GM21576 (cell line): ENCODE results near the gene ALG12.

ENCODE experiments used
- ATAC-seq: cut with Tn5 transposase; IDR thresholded peaks from one replicate; pipeline ENCODE4 v1.9.1; 2021; ENCODE audit warnings: mild to moderate bottlenecking, moderate library complexity; ENCODE audit not compliant: unreplicated experiment

The ALG12 gene

DNA sequence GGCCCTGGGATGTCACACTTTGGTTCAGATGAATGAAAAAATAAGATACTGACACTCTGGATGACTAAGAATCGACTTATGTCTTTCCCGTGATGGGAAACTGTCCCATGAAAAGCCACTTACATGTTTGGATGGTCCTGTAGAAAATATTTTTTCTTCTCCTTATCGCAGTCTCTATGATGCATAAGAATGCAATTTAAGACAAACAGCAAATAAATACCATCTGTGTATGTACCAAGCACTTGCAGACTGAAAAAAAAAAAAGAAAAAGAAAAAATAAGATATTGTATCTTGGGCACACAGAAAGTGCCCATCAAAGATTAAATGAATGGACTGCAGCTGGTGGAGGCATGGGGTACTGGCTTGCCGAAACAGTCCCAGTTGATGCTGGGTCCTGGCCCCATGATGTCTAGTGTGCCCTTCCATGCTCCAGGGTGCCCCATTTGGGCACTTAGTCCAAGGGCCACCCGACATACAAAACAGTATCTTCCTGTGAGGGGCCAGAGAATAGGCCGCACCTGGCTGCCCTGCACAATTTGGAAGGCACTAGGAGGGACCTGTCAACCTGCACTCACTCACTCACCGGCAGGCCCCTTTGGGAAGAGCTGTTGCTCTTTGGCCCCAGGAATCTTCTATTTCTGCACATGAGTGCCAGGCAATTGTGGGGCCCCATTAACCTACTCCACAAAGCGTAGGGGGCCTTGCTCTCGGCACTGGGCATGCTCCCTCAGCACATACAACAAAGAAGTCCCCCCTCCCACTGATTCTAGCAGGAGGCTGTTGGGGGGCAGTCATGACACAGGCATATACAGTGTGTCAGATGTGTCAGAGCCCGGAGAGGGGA, 67.1 kb downstream of the ALG12 start:
- no peak for ATAC-seq
